Activated CD4-positive, alpha-beta T cell treated with anti-CD3 and anti-CD28 coated beads, Interleukin-10, Interleukin-2, amounts not matched to agents 100 ng/mL and 50 ng/mL, durations not matched to agents 16 hours and 8 hours (primary cell): ENCODE data around the gene RTP5.
"Not testable (repeated sequence)": the region's sequence is repeated elsewhere in the genome, so short reads cannot be mapped to it uniquely, and the experiment has no call there.

Experiments used
- DNase-seq: peaks from one replicate; pipeline ENCODE4 v3.0.0-alpha.2; 2020

Gene RTP5

GRCh38 chr2:241869087-241869961 lies at the start of gene RTP5:
Gene RTP5 (plus strand): TSS chr2:241869729. CDS start chr2:241869757, 28 bp downstream.
- no peak for DNase-seq

- not testable (repeated sequence) for DNase-seq
These were observed 49.4 kb upstream of the RTP5 start for GRCh38 chr2:241819947-241820624.

GRCh38 chr2:241820625-241821384 lies 48.7 kb upstream of the RTP5 start:
- no peak for DNase-seq

DNA sequence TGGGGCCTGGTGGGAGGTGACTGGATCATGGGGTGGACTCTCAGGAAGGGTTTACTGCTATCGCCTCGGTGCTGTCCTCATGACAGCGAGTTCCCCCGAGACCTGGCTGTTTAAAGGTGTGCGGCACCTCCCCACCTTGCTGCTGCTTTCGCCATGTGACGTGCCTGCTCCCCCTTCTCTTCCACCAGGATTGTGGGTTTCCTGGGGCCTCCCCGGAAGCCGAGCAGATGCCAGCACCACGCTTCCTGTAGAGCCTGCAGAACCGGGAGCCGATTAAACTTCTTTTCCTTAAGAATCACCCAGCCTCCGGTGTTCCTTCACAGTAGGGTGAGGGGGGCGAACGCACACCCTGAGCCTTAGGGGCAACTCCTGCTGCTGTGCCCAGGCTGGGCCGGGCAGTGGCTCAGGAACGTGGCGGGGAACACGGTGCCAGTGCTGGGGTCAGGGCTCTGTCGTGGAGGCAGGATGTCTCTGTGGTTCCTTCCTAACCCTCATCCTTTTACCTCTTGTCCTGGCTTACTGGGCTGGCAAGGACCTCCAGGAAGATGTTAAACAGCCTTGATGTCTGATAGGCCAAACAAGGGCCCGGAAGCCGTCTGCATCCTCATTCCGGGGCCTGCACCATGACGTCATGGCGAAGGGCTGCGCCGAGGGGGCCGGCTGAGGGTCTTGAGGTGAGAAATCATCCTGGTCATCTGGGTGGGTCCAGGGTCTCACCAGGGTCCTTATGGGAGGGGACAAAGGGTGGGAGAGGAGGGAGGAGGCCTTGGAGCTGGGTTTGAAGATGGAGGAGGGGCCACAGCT lies 47.9 kb upstream of the RTP5 start:
- no peak for DNase-seq

DNA sequence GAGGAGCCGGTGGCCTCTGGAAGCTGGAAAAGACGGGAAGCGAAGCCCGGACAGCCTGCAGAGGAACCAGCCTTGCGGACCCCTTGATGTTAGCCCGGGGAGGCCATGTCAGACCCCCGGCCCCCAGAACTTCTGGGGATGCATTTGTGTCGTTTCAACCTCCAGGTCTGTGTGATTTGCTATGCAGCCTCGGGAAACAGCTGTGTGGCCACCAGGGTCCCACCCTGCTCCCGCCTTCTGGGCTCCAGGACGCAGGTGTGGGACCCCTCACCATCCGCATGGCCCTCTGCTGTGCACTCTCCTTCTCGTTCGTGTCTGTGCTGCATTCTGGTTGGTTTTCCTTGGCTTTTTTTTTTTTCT lies 47.3 kb upstream of the RTP5 start:
- no peak for DNase-seq

DNA sequence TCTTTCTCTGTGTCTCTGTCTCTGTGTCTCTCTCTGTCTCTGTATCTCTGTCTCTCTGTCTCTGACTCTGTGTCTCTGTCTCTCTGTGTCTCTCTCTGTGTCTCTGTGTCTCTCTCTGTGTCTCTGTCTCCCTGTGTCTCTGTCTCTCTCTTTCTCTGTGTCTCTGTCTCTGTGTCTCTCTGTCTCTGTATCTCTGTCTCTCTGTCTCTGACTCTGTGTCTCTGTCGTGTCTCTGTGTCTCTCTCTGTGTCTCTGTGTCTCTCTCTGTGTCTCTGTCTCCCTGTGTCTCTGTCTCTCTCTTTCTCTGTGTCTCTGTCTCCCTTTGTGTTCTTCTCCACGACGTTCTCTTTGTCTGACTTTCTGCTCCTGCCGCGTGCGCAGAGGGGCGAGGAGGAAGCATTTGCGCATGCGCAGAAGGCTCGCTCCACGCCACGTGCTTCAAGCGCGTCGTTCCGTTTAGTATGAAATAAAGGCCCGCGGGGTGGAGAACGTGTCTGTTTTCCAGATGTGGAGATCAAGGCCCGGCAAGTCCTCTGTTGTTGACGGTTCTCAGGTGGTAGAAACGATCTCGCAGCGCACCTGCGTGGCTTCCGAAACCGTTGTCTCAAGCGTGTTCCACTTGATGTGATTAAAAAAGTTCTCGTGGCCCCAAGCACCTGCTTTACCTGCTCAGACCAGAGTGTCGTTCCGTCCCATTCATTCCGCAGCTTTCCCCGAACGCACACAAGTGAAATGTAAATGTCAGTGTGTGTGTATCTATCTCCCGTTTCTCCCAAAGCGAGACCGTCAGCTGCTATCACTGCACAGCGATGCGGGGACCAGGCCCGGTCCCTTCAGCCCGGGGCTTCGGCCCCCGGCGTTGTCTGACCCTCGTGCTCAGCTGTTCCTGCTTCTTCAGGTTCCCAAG lies 45.7 kb upstream of the RTP5 start:
- DNase-seq: not testable (repeated sequence)

GRCh38 chr2:241827394-241827793 lies 42.1 kb upstream of the RTP5 start:
- DNase-seq: no peak

DNA sequence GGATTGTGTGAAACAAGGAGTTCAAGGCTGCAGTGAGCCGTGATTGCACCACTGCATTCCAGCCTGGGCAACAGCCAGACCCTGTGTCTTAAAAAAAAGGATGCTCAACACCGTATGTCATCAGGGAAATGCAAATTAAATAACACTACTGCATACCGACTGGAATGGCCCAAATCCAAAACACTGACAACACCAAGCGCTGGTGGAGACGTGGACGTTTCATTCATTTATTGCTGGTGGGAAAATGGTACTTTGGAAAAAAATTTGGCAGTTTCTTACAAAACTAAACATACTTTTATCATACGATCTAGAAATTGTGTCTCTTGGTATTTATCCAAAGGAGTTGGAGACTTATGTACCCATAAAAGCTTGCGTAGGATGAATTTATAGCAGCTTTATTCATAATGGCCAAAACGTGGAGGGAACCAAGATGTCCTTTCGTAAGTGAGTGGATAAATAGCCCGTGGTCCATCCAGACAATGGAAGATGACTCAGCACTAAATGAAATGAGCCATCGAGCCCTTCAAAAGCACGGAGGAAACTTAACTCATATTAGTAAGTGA lies 36.3 kb upstream of the RTP5 start:
- no peak for DNase-seq

GRCh38 chr2:241833756-241834526 lies 35.6 kb upstream of the RTP5 start:
- DNase-seq: not testable (repeated sequence)

GRCh38 chr2:241834527-241835210 lies 34.9 kb upstream of the RTP5 start:
- no peak for DNase-seq

DNA sequence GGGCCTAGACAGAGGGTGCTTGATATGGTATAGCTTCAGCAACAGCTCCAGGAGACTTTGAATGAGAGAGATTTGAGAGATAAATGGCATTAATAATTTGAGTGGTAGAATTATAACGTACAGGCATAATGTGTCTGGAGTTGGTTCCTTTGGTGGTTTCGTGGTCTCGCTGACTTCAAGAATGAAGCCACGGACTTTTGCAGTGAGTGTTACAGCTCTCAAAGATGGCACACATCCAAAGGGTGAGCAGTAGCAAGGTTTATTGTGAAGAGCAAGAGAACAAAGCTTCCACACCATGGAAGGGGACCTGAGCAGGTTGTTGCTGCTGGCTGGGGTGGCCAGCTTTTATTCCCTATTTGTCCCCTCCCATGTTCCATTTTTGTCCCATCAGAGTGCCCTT lies 33.9 kb upstream of the RTP5 start:
- DNase-seq: peak; percentile 27

DNA sequence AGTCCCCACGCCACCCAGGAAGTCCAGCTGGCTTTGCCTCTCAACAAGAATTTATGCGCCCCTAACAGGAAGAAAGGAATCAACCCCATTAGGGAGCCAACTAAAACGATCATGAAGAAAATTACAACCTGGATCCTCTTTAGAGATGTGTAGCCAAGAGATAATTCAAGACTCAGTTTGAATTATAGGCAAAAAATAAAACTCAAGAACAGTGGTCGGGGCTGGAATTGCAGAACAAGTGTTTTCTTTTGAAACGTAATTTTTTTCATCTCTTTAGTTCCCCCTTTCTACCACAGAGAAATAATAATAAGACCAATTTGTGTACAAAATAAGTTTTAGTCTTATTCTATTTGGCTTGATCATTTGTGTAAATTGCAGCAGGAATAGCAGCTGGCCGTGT lies 33.2 kb upstream of the RTP5 start:
- no peak for DNase-seq

DNA sequence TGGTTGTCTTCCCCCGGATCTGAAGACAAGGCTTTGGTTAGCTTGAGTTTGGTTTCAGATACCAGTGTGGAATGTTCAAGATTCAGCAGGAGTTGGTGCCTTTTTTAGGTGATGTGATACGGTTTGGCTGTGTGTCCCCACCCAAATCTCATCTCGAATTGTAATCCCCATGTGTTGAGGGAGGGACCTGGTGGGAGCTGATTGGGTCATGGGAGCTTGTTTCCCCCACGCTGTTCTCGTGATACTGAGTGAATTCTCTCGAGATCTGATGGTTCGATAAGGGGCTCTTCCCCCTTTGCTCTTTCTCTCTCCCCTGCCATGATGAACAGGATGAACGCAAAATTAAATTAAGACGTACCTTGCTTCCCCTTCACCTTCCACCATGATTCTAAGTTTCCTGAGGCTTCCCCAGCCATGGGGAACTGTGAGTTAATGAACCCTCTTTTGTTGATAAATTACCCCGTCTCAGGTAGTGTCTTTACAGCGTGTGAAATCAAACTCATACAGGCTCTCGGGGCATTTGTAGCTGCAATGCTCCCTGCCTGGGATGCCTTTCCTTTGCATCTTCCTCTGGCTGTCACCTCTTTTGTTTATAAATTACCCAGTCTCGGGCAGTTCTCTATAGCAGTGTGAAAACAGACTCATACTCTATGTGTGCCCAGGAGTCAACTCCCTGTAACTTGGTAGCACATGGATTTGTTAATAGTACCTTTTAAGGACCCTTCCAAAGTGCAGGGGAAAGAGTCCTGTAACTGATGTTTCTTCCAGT lies 32.1 kb upstream of the RTP5 start:
- DNase-seq: no peak

- no peak for DNase-seq
These were observed 28.1 kb upstream of the RTP5 start for GRCh38 chr2:241841181-241842066.

DNA sequence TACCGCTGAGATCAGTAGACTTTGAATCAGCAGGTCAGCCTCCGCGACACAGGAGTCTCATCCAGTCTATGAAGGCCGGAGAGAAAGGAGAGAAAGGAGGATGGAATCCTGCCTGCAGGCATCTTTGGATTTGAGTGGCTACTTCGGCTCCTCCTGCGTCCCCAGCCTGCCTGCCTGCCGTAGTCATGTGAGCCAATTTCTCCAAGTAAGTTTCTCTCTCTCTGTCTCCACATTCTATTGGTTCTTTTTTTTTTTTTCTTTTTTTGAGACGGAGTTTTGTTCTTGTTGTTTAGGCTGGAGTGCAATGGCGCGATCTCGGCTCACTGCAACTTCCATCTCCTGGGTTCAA lies 27.5 kb upstream of the RTP5 start:
- no peak for DNase-seq

DNA sequence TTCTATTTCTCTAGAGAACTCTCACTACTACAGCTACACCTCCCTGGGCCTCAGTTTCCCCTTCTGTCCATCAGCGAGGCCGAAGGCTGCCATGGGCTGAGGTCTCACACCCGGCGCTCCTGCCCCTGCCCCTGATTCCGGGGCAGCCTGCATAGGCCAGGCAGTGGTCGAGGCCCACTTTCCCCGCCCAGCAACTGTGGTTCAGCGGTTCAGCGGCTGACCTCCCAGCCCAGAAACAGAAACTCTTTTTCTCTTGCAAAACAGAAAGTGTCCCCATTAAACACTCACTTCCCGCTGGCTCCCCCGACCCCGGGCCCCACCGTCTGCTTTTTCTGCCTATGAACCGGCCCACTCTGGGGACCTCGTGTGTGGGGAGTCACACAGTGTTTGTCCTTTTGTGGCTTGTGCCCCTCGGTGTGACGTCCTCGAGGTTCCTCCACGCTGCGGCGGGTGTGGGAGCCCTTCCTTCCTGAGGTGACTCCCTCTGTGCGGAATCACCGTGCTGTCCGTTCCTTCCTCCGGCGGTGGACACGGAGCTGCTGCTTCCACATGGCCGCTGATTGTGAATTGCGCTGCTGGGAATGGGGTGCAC lies 26.8 kb upstream of the RTP5 start:
- peak; percentile 44 for DNase-seq

GRCh38 chr2:241843321-241844065 lies 26.0 kb upstream of the RTP5 start:
- DNase-seq: no peak
